Measurements from ENCODE around the gene TBC1D5. TPM values are rescaled to one million over a fixed set of nuclear protein-coding genes. Genes with fewer than 3 reads are reported as not detected.

TBC1D5 gene
- total and polyA plus RNA-seq, 12 donors = 6.4 to 108 (median 70.7) TPM

- no peaks in the 10 kb centered on the region for H3K27me3 ChIP-seq
- peaks cover 0 to 17% (median 0%) of the 10 kb centered on the region in 3 donors for H3K9me3 ChIP-seq (replicated peaks in 1 of 3)
- no peak for DNase-seq
- no peak overlapping the region for H3K4me3 ChIP-seq
- intact Hi-C loops (cut with DNase I) = no loop called here
- no peaks in the 10 kb centered on the region for H3K36me3 ChIP-seq (replicated peaks in 1 of 2)
- TF ChIP-seq, protein P1, sequence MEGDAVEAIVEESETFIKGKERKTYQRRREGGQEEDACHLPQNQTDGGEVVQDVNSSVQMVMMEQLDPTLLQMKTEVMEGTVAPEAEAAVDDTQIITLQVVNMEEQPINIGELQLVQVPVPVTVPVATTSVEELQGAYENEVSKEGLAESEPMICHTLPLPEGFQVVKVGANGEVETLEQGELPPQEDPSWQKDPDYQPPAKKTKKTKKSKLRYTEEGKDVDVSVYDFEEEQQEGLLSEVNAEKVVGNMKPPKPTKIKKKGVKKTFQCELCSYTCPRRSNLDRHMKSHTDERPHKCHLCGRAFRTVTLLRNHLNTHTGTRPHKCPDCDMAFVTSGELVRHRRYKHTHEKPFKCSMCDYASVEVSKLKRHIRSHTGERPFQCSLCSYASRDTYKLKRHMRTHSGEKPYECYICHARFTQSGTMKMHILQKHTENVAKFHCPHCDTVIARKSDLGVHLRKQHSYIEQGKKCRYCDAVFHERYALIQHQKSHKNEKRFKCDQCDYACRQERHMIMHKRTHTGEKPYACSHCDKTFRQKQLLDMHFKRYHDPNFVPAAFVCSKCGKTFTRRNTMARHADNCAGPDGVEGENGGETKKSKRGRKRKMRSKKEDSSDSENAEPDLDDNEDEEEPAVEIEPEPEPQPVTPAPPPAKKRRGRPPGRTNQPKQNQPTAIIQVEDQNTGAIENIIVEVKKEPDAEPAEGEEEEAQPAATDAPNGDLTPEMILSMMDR (IDR thresholded peaks at IDR 0.05) = no peak
- no peak for TF ChIP-seq POLR2A (IDR thresholded peaks at IDR 0.05)
- no peaks in the 10 kb centered on the region for H3K4me1 ChIP-seq (replicated peaks in 1 of 2)
- H3K27ac ChIP-seq = no peak overlapping the region
These were observed 253.3 kb downstream of the TBC1D5 start for GRCh38 chr3:17489139-17489538.

- Histone ChIP-seq H3K4me1 (replicated peaks in 1 of 2) (no peaks in the 10 kb centered on the region), H3K4me3 (no peak overlapping the region), H3K27me3 (no peaks in the 10 kb centered on the region), H3K27ac (no peak overlapping the region), H3K9me3 (replicated peaks in 1 of 3) (no peaks in the 10 kb centered on the region), H3K36me3 (replicated peaks in 1 of 2) (no peaks in the 10 kb centered on the region)
- TF ChIP-seq, protein P1 (IDR thresholded peaks at IDR 0.05) = no peak
- TF ChIP-seq POLR2A (IDR thresholded peaks at IDR 0.05) = no peak
- DNase-seq = no peak
- intact Hi-C loops (cut with DNase I) = no loop called here
- WGBS, 4 donors = 98 to 100% (median 99%) methylated on average over 1 to 10 of the region's 10 CpGs
These were observed 261.3 kb downstream of the TBC1D5 start for GRCh38 chr3:17481116-17481515.

- Histone ChIP-seq H3K4me3 (no peak overlapping the region), H3K9me3 (replicated peaks in 1 of 3) (no peaks in the 10 kb centered on the region), H3K36me3 (replicated peaks in 1 of 2) (no peaks in the 10 kb centered on the region), H3K27me3 (no peaks in the 10 kb centered on the region), H3K27ac (no peak overlapping the region), H3K4me1 (replicated peaks in 1 of 2) (no peaks in the 10 kb centered on the region)
- DNase-seq = no peak
- no peak for TF ChIP-seq POLR2A (IDR thresholded peaks at IDR 0.05)
- TF ChIP-seq, protein P1 (IDR thresholded peaks at IDR 0.05) = no peak
- intact Hi-C loops (cut with DNase I) = no loop called here
- 94 to 99% (median 98%) methylated on average over 5 to 16 of the region's 16 CpGs for WGBS, 4 donors
These were observed 262.6 kb downstream of the TBC1D5 start for GRCh38 chr3:17479681-17480405.

GRCh38 chr3:17478673-17479072 lies 263.8 kb downstream of the TBC1D5 start:
- no peak for TF ChIP-seq POLR2A (IDR thresholded peaks at IDR 0.05)
- TF ChIP-seq, protein P1 (IDR thresholded peaks at IDR 0.05) = no peak
- no peak for DNase-seq
- Histone ChIP-seq H3K36me3 (replicated peaks in 1 of 2) (no peaks in the 10 kb centered on the region), H3K4me3 (no peak overlapping the region), H3K9me3 (replicated peaks in 1 of 3) (no peaks in the 10 kb centered on the region), H3K27ac (no peak overlapping the region), H3K27me3 (no peaks in the 10 kb centered on the region), H3K4me1 (replicated peaks in 1 of 2) (peaks cover 0 to 8% of the 10 kb centered on the region in 2 donors)
- 44 to 63% (median 55%) methylated on average over 2 of the region's 2 CpGs for WGBS, 4 donors
- intact Hi-C loops (cut with DNase I) = no loop called here
